ENCODE measurements around the gene BNC2.

Gene BNC2

DNA sequence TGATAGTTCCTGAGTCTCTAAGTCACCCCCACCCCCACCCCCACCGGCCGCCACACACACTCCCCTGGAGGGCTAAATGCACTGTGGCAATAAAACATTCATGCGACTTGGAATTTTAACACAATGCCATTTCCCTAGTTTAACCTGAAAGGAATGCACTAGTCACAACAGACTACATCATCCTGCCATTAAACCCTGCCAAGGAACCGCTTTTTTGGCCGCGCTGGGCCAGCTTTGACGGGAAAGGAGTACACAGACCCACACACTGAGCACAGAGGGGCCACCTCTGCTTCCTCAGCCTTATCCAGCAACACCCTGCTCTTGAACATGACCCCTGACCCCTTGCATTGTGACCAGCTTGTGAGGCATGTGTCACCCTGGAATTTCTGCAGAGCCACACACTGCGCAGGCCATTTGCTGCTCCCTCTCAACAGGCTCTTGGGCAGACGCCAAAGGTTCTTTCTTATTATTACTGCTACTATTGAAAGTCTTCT, 165.3 kb downstream of the BNC2 start:
- DNase-seq: no peak

DNA sequence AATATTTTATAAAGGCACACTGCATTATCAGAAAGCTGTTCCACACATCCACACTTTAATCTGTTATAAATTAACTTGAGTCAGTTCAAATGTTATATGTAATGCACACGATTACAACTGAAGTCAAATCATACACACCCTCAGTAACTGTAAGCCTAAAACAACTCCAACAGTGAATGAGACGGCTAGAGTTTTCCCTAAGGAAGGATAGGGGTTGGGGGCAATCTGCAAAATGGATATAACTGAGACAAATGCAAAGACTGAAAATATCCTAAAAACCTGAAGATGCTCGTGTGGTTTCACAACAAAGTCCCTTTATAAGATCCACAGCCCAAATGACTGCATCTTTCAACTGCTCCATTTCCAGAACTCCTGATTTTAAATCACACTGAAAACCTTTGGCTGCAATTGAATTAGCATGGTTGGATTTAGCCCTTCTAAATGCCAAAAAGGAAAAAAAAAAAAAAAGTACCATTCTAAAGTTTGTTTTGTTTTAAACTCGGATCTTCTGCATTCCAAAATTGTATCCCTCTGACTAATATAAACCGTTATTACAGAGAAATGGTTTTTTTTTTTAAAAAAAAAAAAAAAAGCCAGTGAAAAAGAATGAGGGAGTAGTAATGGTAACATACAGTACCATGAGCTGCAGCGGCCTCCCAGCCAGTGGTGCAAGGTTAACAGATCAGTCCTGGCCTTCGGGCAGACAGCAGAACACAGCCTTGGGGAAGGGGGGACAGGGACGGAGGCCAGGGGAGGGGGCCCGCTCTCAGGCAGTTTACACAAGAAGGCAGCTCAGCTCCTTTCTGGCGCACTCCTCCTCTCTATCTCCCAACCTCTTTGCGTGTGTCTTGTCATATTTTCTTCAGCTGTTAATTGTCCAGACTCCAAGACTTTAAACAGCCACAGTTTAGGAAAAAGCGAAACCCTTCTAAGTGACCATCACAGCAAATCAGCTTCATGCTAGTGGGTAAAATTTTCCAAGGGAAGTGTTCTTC, 166.1 kb downstream of the BNC2 start:
- DNase-seq: no peak

DNA sequence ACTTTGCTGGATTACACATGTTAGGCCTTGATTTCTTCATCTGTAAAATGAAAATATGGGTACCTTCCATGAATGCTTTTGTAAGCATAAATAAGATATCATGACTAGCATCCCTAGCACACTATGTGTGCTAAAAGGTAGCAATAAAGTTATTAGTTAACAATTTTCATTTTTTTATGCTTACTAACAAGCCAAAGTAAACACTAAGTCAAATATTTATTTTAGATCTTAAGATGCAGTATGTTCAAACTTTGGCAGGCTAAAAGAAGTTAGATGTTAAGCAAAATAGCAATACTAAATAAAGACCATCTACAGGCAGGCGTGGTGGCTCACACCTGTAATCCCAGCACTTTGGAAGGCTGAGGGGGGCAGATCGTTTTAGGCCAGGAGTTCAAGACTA, 169.1 kb downstream of the BNC2 start:
- no peak for DNase-seq

DNA sequence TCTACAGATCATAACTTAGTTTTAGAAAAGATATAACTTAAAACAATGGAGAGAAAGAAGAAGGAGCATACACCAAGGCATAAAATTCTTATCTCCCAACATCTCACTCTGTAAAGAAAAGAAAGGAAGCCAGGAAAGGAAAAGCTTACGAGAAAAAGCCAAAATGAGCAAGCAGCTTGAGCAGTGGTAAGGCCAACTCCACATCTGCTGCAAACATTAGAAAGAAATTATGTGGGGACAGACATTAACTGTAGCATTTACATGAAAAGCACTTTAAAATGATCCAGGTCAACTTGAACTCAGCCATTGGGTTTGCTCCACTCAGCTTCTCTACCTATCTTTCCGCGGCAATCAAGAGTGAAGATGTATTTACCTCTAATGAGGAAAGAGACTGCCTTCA, 176.9 kb downstream of the BNC2 start:
- DNase-seq: no peak

DNA sequence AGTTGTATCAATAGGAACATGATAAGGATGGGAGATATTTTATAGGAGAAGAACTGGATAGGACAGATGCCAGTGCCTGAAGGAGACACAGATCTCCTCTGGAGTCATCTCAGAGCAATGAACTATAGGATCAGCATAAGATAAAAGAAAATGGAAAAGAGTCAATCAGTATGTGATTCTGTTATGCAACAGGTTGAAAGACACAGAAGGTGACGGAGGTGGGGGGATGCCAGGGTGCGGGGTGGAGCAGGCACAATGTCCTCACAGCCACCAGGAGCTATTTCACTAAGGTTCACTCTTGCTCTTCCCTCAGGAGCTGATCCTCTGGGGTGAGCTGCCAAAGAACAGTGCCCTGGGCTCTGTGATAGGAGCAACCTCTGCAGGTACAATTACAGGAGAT, 179.8 kb downstream of the BNC2 start:
- no peak for DNase-seq

DNA sequence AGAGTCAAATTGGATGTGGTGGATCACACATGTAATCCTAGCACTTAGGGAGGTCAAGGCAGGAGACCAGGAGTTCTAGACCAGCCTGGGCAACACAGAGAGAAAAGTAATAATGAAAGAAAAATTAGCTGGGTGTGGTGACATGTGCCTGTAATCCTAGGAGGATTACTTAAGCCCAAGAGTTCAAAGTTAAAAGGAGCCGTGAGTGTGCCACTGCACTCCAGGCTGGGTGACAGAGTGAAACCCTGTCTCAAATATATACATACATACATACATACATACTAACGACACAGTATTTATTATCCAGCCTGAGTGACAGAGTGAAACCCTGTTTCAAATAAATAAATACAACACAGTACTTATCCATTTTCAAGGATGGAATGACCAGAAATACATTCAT, 180.3 kb downstream of the BNC2 start:
- no peak for DNase-seq

DNA sequence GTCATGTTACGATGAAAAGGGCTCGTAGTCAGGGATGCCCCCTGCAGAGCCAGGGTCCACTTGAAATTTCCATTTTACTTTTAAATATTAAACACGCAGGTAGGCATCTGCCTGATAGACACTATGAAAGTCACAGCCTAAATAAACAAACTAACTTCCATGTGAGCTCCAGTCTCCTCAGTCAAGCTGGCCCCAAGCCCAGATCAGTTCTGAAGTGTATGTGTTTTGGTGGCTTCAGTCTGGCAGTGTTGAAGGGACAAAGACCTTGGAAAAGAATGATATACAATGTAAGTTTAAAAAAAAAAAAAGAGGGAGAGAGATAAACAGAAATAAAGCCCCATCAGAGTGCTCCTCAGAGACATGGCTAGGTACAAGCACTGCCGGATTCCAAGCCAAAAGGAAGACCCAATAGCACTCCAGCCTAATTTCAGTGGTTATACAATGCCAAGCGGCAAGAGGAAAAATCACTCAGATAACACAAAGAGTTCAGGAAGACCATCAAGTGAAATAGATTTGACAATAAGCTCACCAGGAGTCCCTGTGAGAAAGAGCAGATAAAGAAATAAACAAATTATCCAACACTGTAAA, 181.0 kb downstream of the BNC2 start:
- DNase-seq: no peak

DNA sequence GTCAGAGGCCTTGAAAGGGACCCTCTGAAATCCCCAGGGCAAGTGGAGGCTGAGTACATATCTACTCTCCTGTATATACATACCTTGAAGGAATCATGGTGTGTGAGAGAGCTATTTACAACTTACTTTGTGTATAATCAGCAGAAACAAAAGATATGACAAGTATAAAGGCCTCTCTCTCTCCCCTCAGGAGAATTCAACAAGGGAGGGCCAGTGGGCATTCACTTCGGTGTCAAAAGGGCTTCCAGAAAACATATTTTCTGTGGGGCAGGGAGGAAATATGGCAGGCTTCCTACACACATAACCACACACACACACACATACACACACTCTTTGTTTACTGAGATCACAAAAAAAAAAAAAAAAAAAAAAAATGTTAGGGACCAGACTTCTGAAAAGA, 181.7 kb downstream of the BNC2 start:
- DNase-seq: no peak

DNA sequence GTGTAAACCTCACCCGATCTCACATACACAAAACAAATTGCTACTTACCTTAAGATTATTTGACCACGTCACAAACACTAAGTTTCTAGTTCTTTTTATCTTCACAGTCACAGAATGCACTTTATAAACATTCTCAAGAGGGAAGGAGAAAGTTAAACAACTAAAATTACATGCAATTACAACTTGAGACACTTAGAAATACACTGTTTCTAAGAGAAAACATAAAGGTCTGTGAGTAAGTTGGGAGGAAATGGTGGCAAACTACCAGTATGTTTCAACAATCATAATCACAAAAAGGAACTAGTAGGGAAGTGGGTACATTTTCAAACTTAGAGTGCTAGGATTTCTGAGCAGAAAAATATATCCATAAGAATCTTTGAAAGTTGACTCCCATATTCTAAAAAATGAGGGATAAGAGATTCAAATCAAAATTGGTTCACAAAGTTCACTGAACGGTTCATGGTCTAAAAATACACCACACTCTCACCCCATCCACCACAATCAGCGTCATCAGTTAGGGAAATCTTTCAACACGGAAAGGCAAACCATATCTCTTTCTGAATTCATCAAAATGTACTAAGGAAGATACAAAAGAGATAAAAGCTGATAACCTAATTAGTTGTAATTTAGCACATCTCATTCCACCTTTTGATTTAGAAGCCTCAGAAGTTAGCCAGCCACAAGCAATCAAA, 182.6 kb downstream of the BNC2 start:
- no peak for DNase-seq

DNA sequence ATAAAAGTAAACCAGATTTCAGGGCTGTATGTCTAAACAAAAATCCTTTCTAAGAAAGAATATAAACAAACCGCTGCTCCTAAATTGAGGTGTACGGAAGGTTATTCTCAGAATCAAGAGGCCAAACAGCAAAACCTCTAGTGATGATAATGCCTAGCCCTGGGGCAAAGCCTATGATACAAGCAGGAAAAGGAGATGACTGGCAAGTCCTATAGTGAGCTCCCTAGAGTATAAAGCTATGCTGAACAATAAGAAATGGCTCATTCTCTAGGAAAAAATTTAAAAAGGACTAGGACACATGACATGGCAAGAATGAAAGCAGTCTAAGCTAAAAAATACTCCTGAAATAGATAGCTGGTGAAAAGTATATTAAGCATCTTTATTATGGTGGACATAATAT, 187.1 kb downstream of the BNC2 start:
- no peak for DNase-seq

DNA sequence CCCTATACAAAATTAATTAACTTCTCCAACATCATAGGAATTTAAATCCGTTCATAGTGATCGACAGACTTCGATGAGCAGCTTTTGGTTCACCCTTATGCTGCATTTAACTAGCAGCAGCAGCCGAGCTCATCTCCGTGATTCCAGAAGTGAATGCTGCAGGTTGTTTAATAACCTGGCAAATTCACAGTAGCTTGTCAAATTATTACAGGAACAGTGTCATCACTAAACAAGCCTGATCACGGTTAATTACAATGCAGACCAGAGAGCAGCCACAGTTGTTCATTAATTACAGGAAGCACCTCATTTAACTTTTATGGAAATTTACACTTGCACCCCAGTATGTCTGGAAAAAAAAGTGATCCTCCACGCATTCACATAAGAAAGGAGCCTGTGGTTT, 188.2 kb downstream of the BNC2 start:
- no peak for DNase-seq

DNA sequence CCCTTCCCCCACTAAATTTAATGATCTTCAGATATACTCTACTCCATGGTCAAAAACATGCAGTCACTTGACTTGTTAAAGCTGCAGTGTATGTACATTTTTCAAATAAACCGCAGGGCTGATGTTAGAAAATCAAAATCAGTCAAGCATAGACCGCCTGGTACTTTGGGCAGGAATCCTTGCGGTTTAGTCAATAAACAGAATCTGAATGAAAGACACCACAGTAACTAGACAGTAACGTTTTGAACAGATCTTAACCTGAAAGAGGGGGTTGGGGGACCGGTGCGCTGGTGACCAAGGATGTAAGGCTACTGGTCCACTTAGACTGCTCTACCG, 188.8 kb downstream of the BNC2 start:
- DNase-seq: no peak

DNA sequence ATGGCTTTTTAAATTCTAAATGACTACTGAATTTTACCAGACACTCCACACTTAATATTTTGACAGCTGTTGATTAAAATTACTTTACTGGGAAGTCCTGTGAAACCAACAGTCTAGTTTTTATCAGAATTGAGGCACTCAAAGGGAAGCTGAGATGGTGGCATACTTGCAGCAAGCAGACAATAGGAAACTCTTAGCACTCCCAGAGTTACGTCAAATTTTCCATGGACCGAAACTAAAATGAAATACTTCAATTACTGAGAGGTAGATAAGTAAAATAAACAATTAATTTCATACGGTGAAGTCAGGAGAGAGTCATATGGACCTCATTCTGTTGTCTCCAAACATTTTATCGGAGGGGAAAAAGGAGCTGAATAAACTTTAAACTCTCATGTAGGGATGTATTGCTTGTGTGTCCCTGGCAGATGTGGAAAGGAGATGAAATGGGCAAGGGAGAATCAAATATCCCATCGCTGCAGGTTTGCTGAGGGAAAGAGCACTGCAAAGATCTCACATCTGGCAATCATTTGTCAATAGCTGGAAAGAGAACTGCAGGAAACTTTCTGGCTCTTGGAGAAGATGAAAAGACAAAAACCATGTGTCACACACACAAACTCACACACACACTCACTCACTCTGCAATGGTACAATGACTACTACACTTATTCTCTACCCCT, 189.4 kb downstream of the BNC2 start:
- DNase-seq: no peak

DNA sequence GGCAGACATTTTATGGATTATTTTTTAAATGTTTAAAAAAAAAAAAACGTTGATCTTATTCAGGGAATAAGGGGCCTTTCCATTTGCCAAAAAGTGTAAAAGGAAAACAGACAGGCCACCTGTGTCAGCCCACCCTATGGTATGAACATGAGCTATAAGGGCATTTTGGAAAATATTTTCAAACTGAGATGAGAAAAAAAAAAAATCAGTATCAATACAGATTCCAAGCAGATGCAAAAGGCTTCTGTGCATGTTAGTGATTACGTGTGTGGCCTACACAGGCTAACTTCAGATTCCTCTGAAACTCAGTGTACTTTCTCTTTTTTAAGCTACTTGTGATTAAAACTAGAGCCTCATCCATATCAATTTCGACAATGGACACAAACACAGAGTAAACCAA, 189.9 kb downstream of the BNC2 start:
- no peak for DNase-seq

DNA sequence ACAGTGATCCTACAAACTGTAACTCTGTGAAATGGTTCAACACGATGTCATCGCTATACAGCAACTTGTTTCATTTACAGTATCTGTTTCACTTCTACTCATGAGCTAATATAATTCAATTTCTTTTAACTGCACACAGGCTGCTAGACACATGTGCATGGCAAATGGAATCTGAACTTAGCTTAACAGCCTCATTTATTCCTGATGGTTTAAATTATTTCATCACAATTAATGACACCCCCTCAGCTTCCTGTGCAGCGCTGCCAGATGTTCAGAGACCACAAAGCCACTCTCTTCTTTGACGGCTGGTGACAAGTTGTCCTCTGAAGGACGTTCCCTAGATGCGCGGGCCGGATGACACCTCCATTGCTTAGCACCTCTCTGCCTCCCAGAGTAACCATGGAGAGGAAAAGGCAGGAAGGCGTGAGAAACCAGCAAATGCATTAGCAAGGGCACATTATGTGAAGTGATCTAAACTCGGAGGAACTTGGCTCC, 191.1 kb downstream of the BNC2 start:
- DNase-seq: no peak

DNA sequence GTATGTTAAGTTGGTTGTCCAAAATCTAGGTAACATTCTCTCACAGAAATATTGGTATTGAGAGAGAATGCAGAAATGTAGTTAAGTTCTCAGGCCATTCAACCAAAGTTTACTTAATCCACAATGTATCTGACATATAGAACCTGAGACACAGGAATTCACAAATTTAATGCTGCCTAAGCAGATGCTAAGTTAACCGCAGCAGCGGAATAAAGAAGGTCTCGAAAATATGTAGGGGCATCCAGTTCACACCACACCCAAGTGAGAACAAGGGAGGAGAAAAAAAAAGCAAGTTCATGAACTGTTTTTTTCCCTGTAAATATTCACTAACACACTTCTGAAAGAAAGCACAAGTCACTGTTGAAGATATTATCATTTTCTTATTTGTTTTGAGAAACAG, 194.0 kb downstream of the BNC2 start:
- DNase-seq: no peak

DNA sequence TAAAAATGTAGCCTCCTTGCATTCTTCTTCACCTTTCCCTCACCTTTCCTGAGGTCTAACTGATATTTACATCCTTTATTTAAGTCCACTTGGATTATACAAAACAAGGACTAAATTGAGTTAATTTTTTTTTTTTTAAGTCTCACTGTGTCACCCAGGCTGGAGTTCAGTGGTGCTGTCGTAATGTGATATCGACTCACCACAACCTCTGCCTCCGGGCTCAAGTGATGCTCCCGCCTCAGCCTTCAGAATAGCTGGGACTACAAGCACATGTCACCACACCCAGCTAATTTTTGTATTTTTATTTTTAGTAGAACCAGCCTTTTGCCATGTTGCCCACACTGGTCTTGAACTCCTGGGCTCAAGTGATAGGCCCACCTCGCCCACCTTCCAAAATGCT, 195.3 kb downstream of the BNC2 start:
- DNase-seq: no peak

DNA sequence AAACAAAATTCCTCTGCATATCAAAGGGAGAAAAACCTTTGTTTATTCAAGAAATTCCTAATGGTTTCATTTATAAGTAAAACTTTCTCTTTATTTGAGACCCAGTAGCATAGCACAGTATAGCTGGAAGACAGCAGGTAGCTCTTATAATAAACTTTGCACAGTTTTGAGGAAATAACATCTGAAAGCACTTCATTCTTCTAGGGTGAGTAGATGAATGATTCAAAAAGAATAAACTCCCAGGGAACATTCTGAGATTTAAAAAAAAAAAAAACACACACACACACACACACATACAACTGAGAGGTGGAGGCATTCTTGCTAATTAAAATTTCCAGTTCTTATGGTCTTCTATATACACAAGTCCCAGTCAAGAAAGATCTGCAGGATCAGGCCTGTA, 197.3 kb downstream of the BNC2 start:
- DNase-seq: no peak

DNA sequence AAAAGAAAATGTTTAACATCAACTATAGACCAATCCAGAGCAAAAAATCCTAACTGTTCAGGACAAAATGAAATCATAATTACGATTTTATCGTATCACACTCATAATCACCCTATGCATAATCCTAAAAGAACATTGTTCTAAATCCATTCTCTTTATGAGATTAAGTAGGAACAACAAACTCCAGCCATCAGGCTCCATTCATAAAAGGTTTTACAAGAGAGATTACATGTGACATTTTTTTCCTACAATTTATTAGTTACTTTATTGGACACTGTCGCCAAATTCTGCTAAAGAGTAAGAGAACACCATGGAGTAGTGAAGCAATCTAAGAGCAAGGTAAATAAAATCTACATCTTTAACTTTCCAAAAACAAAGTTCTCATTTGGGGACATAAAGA, 198.0 kb downstream of the BNC2 start:
- DNase-seq: no peak

DNA sequence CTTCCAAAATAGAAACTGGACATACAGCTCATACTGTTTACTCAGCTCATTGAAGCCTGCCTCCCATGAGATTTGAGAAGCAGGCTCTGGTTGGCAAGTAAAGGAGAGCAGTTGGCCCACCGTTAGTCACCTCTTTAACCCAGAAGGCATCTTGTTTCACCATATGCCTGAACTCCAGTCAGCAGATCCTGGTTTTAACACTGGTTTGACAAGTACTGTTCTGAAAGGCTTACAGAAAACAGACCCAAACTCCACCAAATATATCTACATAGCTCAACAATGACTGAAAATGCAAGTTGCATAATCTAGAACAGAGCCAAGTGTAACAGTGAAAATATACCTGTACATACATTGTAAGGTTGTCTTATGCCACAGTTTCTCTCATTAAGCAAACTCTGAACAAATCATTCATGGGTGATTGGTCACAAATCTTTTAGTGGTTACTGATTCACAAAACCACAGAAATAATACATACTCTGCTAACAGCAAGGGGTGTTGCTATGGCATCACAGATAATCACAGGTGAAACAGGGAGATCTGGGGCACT, 198.8 kb downstream of the BNC2 start:
- no peak for DNase-seq

DNA sequence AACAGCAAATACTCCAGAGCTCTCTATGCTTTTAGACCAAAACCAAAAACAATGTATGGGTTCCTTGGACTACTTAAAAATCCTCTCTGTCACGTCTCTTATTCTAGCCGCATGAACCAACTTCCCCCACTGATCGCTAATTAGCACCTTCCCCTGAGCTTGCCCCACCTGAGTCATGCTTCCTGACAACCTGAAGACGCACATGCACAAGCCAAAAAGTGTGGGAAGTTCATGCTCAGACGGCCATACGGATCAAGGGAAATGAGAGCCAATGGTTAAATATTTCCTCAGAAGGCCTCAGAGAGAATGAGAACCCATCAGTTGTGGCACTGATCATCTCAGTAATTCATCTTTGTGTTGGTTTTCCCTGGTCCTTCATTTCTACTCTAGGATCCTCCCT, 199.7 kb downstream of the BNC2 start:
- no peak for DNase-seq

DNA sequence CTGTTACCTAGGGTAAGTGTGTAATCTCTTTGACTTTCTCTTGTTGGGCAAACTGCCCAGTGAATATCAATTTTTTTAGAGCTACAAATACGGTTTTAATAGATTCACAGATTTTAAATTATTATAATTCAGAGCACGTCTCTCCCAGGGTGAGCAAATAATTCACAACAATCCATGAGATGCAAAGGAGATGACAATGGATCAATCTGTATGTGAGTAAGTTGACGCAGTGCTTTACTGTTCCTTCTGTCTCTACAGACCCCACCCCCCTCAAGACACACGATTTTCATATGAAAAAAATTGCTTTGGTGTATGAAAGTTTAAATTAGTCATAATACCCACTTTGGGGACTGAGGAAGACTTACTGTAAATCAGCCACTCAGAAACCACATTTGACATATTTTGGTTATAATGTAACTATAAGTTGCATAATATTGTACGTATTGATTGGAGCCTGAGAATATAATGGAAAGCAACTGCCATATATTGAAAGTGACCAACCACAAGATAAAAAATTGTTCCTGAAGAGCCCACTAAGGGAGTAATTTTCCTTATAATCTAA, 201.7 kb downstream of the BNC2 start:
- no peak for DNase-seq

DNA sequence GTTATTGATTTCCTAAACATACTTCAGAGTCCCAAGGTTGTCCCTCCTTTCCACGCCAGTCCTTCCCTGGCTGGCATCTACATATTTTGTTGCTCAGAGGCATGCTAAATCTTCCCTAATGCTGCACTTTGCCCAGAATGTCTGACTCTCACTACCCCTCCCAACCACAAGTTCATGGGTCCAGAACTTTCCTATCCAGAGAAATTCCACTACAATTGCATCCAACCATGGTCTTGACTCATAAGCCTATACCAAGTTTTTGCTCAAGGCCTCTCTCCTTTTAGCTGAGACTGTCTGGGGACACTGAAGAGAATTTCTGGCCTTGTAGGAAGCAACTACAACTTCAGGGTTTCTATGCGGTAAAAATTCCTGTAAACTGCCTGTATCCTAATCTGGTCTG, 206.3 kb downstream of the BNC2 start:
- DNase-seq: no peak

Measured in activated CD4-positive, alpha-beta T cell treated with anti-CD3 and anti-CD28 coated beads, Interleukin-2, amount 50 U/mL, for 4 hours (primary cell).